ENCODE results near the gene CCDC7.

- TF ChIP-seq EZH2phosphoT487 (IDR thresholded peaks at IDR 0.05; ENCODE audit: insufficient read depth, low read depth) (no peak), EZH2 (IDR thresholded peaks at IDR 0.05; ENCODE audit: insufficient read depth, poor library complexity, severe bottlenecking) (no peak)
Observed at GRCh38 chr10:32713560-32713959, 267.6 kb downstream of the CCDC7 start.

All from GM23248 (cell line).